ENCODE results near the gene FBXO28. TPM values are rescaled to one million over a fixed set of nuclear protein-coding genes. Genes with fewer than 3 reads are reported as not detected.

Gene FBXO28
- total and polyA plus RNA-seq, 2 experiments from 2014 or later = 17.1 to 26.6 TPM

- H3K27me3 ChIP-seq = no peaks in the 10 kb centered on the region
- no peaks in the 10 kb centered on the region for H4K20me1 ChIP-seq (ENCODE audit: insufficient read depth, poor library complexity, severe bottlenecking)
- no peak for DNase-seq (ENCODE audit: low spot score)
- no peaks in the 10 kb centered on the region for H3K9me3 ChIP-seq (ENCODE audit: low read depth)
- H3K27ac ChIP-seq = peak overlapping the region; percentile 69
- no peak for TF ChIP-seq EZH2phosphoT487 (IDR thresholded peaks at IDR 0.05; ENCODE audit: low read depth, severe bottlenecking, unreplicated experiment)
- no peak for TF ChIP-seq CTCF (IDR thresholded peaks at IDR 0.05; ENCODE audit: poor library complexity)
- no peak for TF ChIP-seq EZH2 (IDR thresholded peaks at IDR 0.05; ENCODE audit: borderline replicate concordance)
- no peak overlapping the region for H3K4me3 ChIP-seq
- no peaks in the 10 kb centered on the region for H3K9me2 ChIP-seq (replicated peaks; ENCODE audit: insufficient read depth)
- H3K4me1 ChIP-seq (ENCODE audit: insufficient read depth) = no peaks in the 10 kb centered on the region
- H3K4me2 ChIP-seq = peak overlapping the region; percentile 1
- H3K36me3 ChIP-seq (replicated peaks; ENCODE audit: insufficient read depth, low read depth) = no peaks in the 10 kb centered on the region
- peaks cover 6% of the 10 kb centered on the region for H3K79me2 ChIP-seq
- WGBS (ENCODE audit: low lambda C conversion rate, missing lambda C conversion rate) = 62% methylated on average over 5 of the region's 5 CpGs
- H2AFZ ChIP-seq = no peak overlapping the region
Measured at GRCh38 chr1:224196813-224197600, 83.1 kb downstream of the FBXO28 start.

- no peaks in the 10 kb centered on the region for H3K36me3 ChIP-seq (replicated peaks; ENCODE audit: insufficient read depth, low read depth)
Measured at GRCh38 chr1:224198572-224198971, 84.7 kb downstream of the FBXO28 start.

GRCh38 chr1:224199679-224200078 is 85.8 kb downstream of the FBXO28 start:
- Histone ChIP-seq H3K4me1 (ENCODE audit: insufficient read depth) (peaks cover 7% of the 10 kb centered on the region), H3K79me2 (no peaks in the 10 kb centered on the region), H3K9me3 (ENCODE audit: low read depth) (no peaks in the 10 kb centered on the region), H3K9me2 (replicated peaks; ENCODE audit: insufficient read depth) (no peaks in the 10 kb centered on the region), H4K20me1 (ENCODE audit: insufficient read depth, poor library complexity, severe bottlenecking) (no peaks in the 10 kb centered on the region), H3K36me3 (replicated peaks; ENCODE audit: insufficient read depth, low read depth) (no peaks in the 10 kb centered on the region), H3K4me3 (no peak overlapping the region), H3K4me2 (no peak overlapping the region), H3K27ac (no peak overlapping the region), H3K27me3 (no peaks in the 10 kb centered on the region), H2AFZ (no peak overlapping the region)
- WGBS (ENCODE audit: low lambda C conversion rate, missing lambda C conversion rate) = 51% methylated on average over 2 of the region's 2 CpGs
- TF ChIP-seq EZH2 (IDR thresholded peaks at IDR 0.05; ENCODE audit: borderline replicate concordance) = no peak
- no peak for TF ChIP-seq EZH2phosphoT487 (IDR thresholded peaks at IDR 0.05; ENCODE audit: low read depth, severe bottlenecking, unreplicated experiment)
- TF ChIP-seq CTCF (IDR thresholded peaks at IDR 0.05; ENCODE audit: poor library complexity) = no peak
- DNase-seq (ENCODE audit: low spot score) = no peak

More at GRCh38 chr1:224198572-224198971, 84.7 kb downstream of the FBXO28 start:
- DNase-seq (ENCODE audit: low spot score) = no peak
- Histone ChIP-seq H3K4me1 (ENCODE audit: insufficient read depth) (no peaks in the 10 kb centered on the region), H3K4me3 (no peak overlapping the region), H3K79me2 (peaks cover under 1% of the 10 kb centered on the region), H3K27ac (no peak overlapping the region), H4K20me1 (ENCODE audit: insufficient read depth, poor library complexity, severe bottlenecking) (no peaks in the 10 kb centered on the region), H3K9me2 (replicated peaks; ENCODE audit: insufficient read depth) (no peaks in the 10 kb centered on the region), H3K27me3 (no peaks in the 10 kb centered on the region), H2AFZ (no peak overlapping the region), H3K9me3 (ENCODE audit: low read depth) (no peaks in the 10 kb centered on the region), H3K4me2 (no peak overlapping the region)
- WGBS (ENCODE audit: low lambda C conversion rate, missing lambda C conversion rate) = 91% methylated on average over 4 of the region's 4 CpGs
- TF ChIP-seq CTCF (IDR thresholded peaks at IDR 0.05; ENCODE audit: poor library complexity) = no peak
- TF ChIP-seq EZH2phosphoT487 (IDR thresholded peaks at IDR 0.05; ENCODE audit: low read depth, severe bottlenecking, unreplicated experiment) = no peak
- no peak for TF ChIP-seq EZH2 (IDR thresholded peaks at IDR 0.05; ENCODE audit: borderline replicate concordance)

Data from hepatocyte (in vitro differentiated cells).